Mesothelial cell of epicardium (in vitro differentiated cells): Measurements from ENCODE around the gene SOX6. TPM values are rescaled to one million over a fixed set of nuclear protein-coding genes. Genes with fewer than 3 reads are reported as not detected.

Experiments used
- DNase-seq, 2 experiments: peaks; one replicate each; pipeline ENCODE4 v3.0.0; 2021; ENCODE audit warnings: low spot score in 2 of 2; ENCODE audit not compliant: unreplicated experiment in 2 of 2
- H3K27ac Mint-ChIP-seq: 2 replicates; pipeline ENCODE4 v1.8.0; 2021; ENCODE audit warnings: mixed read lengths
- H3K27me3 Mint-ChIP-seq: 2 replicates; pipeline ENCODE4 v1.8.0; 2021; ENCODE audit warnings: low read depth, mixed read lengths
- H3K36me3 Mint-ChIP-seq: 2 replicates; pipeline ENCODE4 v1.8.0; 2021; ENCODE audit warnings: mixed read lengths
- H3K4me1 Mint-ChIP-seq: 2 replicates; pipeline ENCODE4 v1.8.0; 2021; ENCODE audit warnings: mixed read lengths
- H3K4me3 Mint-ChIP-seq: 2 replicates; pipeline ENCODE4 v1.8.0; 2021; ENCODE audit warnings: mild to moderate bottlenecking, moderate library complexity, mixed read lengths
- H3K9me3 Mint-ChIP-seq: 2 replicates; pipeline ENCODE4 v1.8.0; 2021; ENCODE audit warnings: mixed read lengths
- CTCF ChIP-seq: fragments of 200-600 bp; sonication (generic); IDR thresholded peaks from one replicate; pipeline ENCODE4 v1.5.0; 2021; ENCODE audit warnings: antibody characterized with exemption; ENCODE audit not compliant: unreplicated experiment
- total RNA-seq: library from RNA; stranded (reverse); gene quantifications from 3 replicates; pipeline ENCODE4 v1.2.1, GENCODE V29; 2021

The SOX6 gene
- total RNA-seq, 1 donor from 2014 or later = 46.4 TPM

DNA sequence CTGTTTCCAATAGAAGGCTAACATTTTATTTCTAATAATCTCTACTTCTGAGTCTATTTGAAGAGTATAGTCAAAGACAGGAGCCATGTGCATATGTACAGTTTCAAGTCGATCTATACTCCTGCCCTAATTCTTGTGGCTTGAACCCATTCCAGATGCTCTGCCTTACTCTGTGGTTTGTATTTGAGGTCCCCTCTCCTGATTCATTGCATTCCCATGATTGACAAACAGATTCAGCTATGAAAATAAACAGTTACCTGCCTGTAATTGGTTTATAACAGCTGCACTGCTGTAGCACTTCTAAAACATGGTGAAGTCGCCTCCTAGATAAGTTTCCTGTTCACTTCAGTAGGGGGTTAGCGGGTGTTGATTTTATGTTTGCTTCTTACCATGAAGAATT lies 138.7 kb downstream of the SOX6 start:
- Mint-ChIP-seq H3K4me3 (no peak overlapping the region), H3K27me3 (no peaks in the 10 kb centered on the region), H3K27ac (no peak overlapping the region), H3K9me3 (no peaks in the 10 kb centered on the region), H3K4me1 (no peaks in the 10 kb centered on the region), H3K36me3 (no peaks in the 10 kb centered on the region)
- no peak for DNase-seq
- no peak for TF ChIP-seq CTCF

GRCh38 chr11:16216831-16217230 lies 139.5 kb downstream of the SOX6 start:
- H3K36me3 Mint-ChIP-seq = no peaks in the 10 kb centered on the region
- no peak for DNase-seq
- H3K4me1 Mint-ChIP-seq = no peaks in the 10 kb centered on the region
- no peak overlapping the region for H3K4me3 Mint-ChIP-seq
- TF ChIP-seq CTCF = no peak
- no peaks in the 10 kb centered on the region for H3K27me3 Mint-ChIP-seq
- H3K9me3 Mint-ChIP-seq = no peaks in the 10 kb centered on the region
- H3K27ac Mint-ChIP-seq = no peak overlapping the region

GRCh38 chr11:16215352-16215751 lies 141.0 kb downstream of the SOX6 start:
- Mint-ChIP-seq H3K4me1 (peaks cover 6% of the 10 kb centered on the region), H3K27me3 (no peaks in the 10 kb centered on the region), H3K36me3 (no peaks in the 10 kb centered on the region), H3K9me3 (no peaks in the 10 kb centered on the region), H3K4me3 (no peak overlapping the region), H3K27ac (no peak overlapping the region)
- DNase-seq = no peak
- TF ChIP-seq CTCF = no peak

DNA sequence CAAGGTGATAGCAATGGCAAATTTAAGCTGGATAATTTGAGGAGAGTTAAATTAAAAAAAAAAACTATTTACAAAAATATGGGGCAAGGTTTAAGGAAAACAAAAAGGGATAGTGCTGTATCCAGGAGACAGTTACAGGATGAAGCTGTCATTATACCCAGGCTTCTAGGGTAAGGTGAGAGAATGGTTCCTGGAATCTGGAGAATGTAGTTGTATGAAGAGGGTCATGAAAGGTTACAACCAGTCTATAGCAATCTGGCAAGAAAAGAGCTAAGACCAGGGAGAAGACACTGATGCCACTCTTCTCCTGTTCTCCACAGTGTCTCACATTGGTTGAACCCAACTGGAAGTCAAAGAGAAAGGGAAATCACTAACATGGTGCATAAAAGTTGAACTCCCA lies 144.9 kb downstream of the SOX6 start:
- DNase-seq = no peak
- Mint-ChIP-seq H3K27ac (no peak overlapping the region), H3K36me3 (no peaks in the 10 kb centered on the region), H3K27me3 (no peaks in the 10 kb centered on the region), H3K4me1 (peaks cover 6% of the 10 kb centered on the region), H3K9me3 (no peaks in the 10 kb centered on the region), H3K4me3 (no peak overlapping the region)
- TF ChIP-seq CTCF = no peak

DNA sequence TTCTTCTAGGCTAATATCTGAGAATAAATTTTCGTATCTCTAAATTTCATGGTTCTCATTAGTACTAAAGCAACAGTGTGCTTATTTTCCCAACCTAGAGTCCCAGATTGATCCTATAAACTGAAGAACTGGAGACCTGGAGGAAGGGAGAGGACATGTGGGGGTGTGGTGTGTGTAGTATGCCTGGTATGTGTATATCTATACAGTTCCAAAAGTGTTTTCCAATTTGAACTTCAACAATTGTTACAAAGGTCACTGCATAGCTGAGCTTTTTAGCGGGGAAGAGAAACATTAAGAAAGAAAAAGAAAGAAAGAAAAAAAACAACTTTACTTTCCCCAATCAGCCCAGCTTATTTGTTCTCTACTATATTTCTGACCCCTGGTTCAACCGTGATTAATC lies 152.1 kb downstream of the SOX6 start:
- Mint-ChIP-seq H3K36me3 (peaks cover 7% of the 10 kb centered on the region), H3K27me3 (no peaks in the 10 kb centered on the region), H3K4me3 (no peak overlapping the region), H3K9me3 (peaks cover 15% of the 10 kb centered on the region), H3K27ac (peak overlapping the region; percentile 39), H3K4me1 (peaks cover 8% of the 10 kb centered on the region)
- no peak for TF ChIP-seq CTCF
- no peak for DNase-seq

GRCh38 chr11:16195651-16196050 lies 160.7 kb downstream of the SOX6 start:
- Mint-ChIP-seq H3K4me1 (peaks cover 59% of the 10 kb centered on the region), H3K27ac (peak overlapping the region; percentile 44), H3K27me3 (no peaks in the 10 kb centered on the region), H3K9me3 (no peaks in the 10 kb centered on the region), H3K4me3 (no peak overlapping the region), H3K36me3 (peaks cover 2% of the 10 kb centered on the region)
- no peak for DNase-seq
- TF ChIP-seq CTCF = no peak
